NCI-H146 treated with DMSO at 0.1 percent for 48 hours (cell line): Measurements from ENCODE around the gene GALNTL6.

Experiments
- DNase-seq: peaks from one replicate; lab custom pipeline; 2025; ENCODE audit not compliant: unreplicated experiment; lab: John Stamatoyannopoulos, UW

The GALNTL6 gene

GRCh38 chr4:171993247-171993646, 180.0 kb downstream of the GALNTL6 start:
- no peak for DNase-seq

- DNase-seq: no peak
Observed at GRCh38 chr4:172007889-172008288, 194.7 kb downstream of the GALNTL6 start.

GRCh38 chr4:172009446-172010230, 196.4 kb downstream of the GALNTL6 start:
- no peak for DNase-seq

- no peak for DNase-seq
Observed at GRCh38 chr4:172011196-172011595, 198.0 kb downstream of the GALNTL6 start.

- DNase-seq: no peak
Observed at GRCh38 chr4:172018358-172018757, 205.2 kb downstream of the GALNTL6 start.

- no peak for DNase-seq
Observed at GRCh38 chr4:172035562-172035961, 222.4 kb downstream of the GALNTL6 start.

GRCh38 chr4:172040766-172041165, 227.6 kb downstream of the GALNTL6 start:
- no peak for DNase-seq

GRCh38 chr4:172042714-172043114, 229.5 kb downstream of the GALNTL6 start:
- DNase-seq: peak; percentile 50

GRCh38 chr4:172045981-172046380, 232.8 kb downstream of the GALNTL6 start:
- DNase-seq: no peak

- no peak for DNase-seq
Observed at GRCh38 chr4:172048666-172049065, 235.5 kb downstream of the GALNTL6 start.

GRCh38 chr4:172050911-172051310, 237.7 kb downstream of the GALNTL6 start:
- DNase-seq: no peak

GRCh38 chr4:172055046-172055445, 241.8 kb downstream of the GALNTL6 start:
- no peak for DNase-seq

GRCh38 chr4:172055498-172055897, 242.3 kb downstream of the GALNTL6 start:
- DNase-seq: no peak

GRCh38 chr4:172061204-172061603, 248.0 kb downstream of the GALNTL6 start:
- DNase-seq: no peak

GRCh38 chr4:172068506-172068905, 255.3 kb downstream of the GALNTL6 start:
- DNase-seq: no peak

GRCh38 chr4:172073590-172073989, 260.4 kb downstream of the GALNTL6 start:
- no peak for DNase-seq

- no peak for DNase-seq
Observed at GRCh38 chr4:172083272-172083671, 270.1 kb downstream of the GALNTL6 start.

GRCh38 chr4:172088556-172088955, 275.4 kb downstream of the GALNTL6 start:
- DNase-seq: no peak

- peak; percentile 79 for DNase-seq
Observed at GRCh38 chr4:172095161-172095560, 282.0 kb downstream of the GALNTL6 start.

- no peak for DNase-seq
Observed at GRCh38 chr4:172096786-172097185, 283.6 kb downstream of the GALNTL6 start.

- no peak for DNase-seq
Observed at GRCh38 chr4:172099376-172099775, 286.2 kb downstream of the GALNTL6 start.

GRCh38 chr4:172103456-172103855, 290.3 kb downstream of the GALNTL6 start:
- no peak for DNase-seq

GRCh38 chr4:172104539-172104938, 291.3 kb downstream of the GALNTL6 start:
- DNase-seq: no peak
